ENCODE data around the gene THAP3. TPM values are rescaled to one million over a fixed set of nuclear protein-coding genes. Genes with fewer than 3 reads are reported as not detected.

Gene THAP3
- polyA plus RNA-seq, 1 experiment, result 7.8 TPM

DNA sequence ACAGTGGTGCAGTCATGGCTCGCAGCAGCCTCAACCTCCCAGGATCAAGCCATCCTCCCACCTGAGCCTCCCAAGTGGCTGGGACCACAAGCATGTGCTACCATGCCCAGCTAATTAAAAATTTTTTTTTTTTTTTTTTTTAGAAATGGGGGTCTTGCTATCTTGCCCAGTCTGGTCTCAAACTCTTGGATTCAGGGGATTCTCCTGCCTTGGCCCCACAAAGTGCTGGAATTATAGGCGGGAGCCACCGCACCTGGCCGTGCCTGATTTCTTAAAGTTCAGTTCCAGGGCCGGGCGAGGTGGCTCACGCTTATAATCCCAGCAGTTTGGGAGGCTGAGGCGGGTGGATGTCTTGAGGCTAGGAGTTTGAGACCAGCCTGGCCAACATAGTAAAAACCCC, 6.4 kb downstream of the THAP3 start:
- Histone ChIP-seq H3K27ac (ENCODE audit: low read depth, low read length) (no peak overlapping the region), H3K27me3 (ENCODE audit: control insufficient read depth, insufficient read depth, low read length) (no peaks in the 10 kb centered on the region), H3K9me3 (ENCODE audit: control insufficient read depth, insufficient read depth, low read length) (no peaks in the 10 kb centered on the region), H3K4me3 (ENCODE audit: low read depth, low read length) (no peak overlapping the region)
- ChIA-PET POLR2A (no interaction called here), CTCF (interaction anchor here (0.6 kb wide), 1 partner anchor 35 kb away, joined by 3 read pairs; no protein-coding TSS in a partner anchor)
- no peak for DNase-seq (ENCODE audit: low read depth, low spot score)
- TF ChIP-seq, protein P1, sequence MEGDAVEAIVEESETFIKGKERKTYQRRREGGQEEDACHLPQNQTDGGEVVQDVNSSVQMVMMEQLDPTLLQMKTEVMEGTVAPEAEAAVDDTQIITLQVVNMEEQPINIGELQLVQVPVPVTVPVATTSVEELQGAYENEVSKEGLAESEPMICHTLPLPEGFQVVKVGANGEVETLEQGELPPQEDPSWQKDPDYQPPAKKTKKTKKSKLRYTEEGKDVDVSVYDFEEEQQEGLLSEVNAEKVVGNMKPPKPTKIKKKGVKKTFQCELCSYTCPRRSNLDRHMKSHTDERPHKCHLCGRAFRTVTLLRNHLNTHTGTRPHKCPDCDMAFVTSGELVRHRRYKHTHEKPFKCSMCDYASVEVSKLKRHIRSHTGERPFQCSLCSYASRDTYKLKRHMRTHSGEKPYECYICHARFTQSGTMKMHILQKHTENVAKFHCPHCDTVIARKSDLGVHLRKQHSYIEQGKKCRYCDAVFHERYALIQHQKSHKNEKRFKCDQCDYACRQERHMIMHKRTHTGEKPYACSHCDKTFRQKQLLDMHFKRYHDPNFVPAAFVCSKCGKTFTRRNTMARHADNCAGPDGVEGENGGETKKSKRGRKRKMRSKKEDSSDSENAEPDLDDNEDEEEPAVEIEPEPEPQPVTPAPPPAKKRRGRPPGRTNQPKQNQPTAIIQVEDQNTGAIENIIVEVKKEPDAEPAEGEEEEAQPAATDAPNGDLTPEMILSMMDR (IDR thresholded peaks at IDR 0.05; ENCODE audit: low read depth, low read length), result no peak

DNA sequence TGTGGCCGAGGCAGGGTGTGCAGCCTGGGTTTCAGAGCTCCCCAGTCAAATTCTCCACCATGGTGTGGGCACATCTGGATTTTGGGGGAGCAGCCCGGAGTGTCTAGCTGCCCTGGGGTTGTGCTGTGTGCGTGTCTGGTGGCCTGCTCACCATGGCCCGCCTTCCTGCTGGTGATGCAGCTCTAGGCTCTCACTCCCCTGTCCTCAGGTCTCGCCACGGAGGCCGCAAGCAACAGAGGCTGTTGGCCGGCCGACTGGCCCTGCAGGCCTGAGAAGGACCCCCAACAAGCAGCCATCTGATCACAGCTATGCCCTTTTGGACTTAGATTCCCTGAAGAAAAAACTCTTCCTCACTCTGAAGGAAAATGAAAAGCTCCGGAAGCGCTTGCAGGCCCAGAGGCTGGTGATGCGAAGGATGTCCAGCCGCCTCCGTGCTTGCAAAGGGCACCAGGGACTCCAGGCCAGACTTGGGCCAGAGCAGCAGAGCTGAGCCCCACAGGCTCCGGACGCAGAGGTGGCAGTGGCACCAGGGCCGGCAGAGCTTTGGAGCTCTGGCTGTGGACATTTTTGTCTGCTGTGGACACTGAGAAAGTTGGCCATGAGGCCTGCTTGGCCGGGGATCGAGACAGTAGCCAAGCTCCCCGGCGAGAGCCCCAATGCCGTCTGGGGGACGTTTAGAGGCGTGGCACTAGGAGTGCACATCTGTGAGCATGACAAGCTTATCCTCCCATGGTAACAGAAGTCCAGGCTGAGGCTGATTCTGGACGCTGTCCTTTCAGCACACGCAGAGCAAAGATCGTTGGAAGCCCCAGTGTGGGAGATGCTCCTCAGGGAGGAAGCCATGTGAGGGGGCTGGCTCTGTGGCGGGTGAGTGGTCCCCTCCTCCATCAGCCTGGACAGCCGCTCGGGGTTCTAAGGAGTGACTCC, 8.2 kb downstream of the THAP3 start:
- no peaks in the 10 kb centered on the region for H3K27me3 ChIP-seq (ENCODE audit: control insufficient read depth, insufficient read depth, low read length)
- no peak overlapping the region for H3K4me3 ChIP-seq (ENCODE audit: low read depth, low read length)
- no peak overlapping the region for H3K27ac ChIP-seq (ENCODE audit: low read depth, low read length)
- DNase-seq (ENCODE audit: low read depth, low spot score), result no peak
- POLR2A ChIA-PET, result interaction anchor here (1.4 kb wide), 1 partner anchor 15 kb away, joined by 6 read pairs; no protein-coding TSS in a partner anchor
- CTCF ChIA-PET, result interaction anchor here (0.9 kb wide), 1 partner anchor 29 kb away, joined by 3 read pairs; no protein-coding TSS in a partner anchor
- H3K9me3 ChIP-seq (ENCODE audit: control insufficient read depth, insufficient read depth, low read length), result no peaks in the 10 kb centered on the region
- TF ChIP-seq, protein P1 (IDR thresholded peaks at IDR 0.05; ENCODE audit: low read depth, low read length), result no peak

DNA sequence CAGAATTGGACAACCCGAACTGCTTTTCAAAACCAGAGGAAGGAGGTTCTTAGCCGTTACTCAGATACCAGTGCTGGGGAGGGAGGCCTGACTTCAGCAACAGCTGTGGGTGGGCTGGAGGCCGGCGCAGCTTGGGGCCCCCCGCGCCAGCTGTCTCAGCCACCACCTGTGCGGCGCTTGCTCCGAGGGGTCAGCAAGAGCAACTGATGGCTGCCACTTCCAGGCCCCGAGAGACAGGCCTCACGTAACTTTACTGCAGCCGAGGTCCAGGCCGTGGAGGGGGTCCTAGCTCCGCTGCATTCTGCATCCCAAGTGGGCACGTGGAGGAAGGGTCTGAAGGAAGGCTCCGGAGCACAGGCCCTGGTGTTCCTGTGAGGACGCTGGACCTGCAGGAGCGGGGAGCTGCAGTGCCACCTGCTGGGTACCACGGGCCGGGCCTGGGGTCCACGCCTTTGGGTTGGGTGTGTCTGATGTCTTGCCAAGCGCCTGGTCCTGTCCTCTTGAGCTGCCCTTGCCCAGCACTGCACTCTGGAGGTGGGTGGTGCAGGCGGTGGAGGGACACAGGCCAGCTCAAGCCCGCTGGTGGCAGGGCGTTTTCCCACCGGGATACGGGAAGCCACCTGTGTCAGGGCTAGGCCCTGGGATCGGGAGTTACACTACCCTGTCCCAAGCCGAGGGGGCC, 9.8 kb downstream of the THAP3 start:
- ChIA-PET POLR2A (no interaction called here), CTCF (interaction anchor here (0.7 to 1.1 kb wide), 3 partner anchors 30 to 148 kb away, joined by 3 read pairs; no protein-coding TSS in a partner anchor)
- Histone ChIP-seq H3K27me3 (ENCODE audit: control insufficient read depth, insufficient read depth, low read length) (no peaks in the 10 kb centered on the region), H3K9me3 (ENCODE audit: control insufficient read depth, insufficient read depth, low read length) (no peaks in the 10 kb centered on the region), H3K27ac (ENCODE audit: low read depth, low read length) (no peak overlapping the region), H3K4me3 (ENCODE audit: low read depth, low read length) (no peak overlapping the region)
- TF ChIP-seq, protein P1 (IDR thresholded peaks at IDR 0.05; ENCODE audit: low read depth, low read length), result peak; percentile 48
- DNase-seq (ENCODE audit: low read depth, low spot score), result no peak

DNA sequence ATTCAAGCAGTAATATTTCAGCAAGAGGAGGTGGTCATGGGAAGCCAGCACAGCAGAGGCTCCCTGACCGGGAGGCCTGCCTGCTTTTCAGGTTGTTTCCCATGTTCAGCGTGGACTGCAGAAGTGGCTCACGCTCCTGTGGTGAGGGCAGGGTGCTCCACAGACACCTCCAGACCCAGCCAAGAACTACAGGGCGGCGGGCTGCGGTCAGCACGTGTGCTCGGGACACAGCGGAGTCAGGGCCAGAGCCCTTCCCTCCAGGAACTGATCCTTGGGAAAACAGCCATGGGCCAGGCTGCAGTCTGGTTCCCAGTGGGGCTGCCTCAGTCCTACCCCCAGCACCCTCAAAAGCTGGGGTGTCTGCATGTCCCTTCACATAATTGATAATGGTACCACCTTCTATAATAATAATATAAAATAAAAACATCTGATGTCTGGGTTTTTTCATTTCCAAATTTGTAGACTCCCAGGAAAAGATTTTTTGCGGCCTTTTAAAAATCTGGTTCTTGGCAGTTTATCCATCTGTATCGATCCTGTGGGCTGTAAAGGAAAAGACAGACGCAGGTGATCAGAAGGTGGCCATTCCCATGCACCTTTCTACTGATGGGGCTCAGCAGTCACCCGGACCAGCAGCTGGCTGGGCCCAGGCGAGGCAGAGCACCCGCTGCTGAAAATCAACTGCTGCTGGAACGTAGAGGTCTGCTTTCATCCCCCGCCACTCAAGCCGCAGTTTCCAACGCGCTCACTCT, 10.7 kb downstream of the THAP3 start:
- CTCF ChIA-PET, result interaction anchor here (0.7 kb wide), 1 partner anchor 112 kb away, joined by 3 read pairs; no protein-coding TSS in a partner anchor
- POLR2A ChIA-PET, result no interaction called here
- Histone ChIP-seq H3K27me3 (ENCODE audit: control insufficient read depth, insufficient read depth, low read length) (no peaks in the 10 kb centered on the region), H3K4me3 (ENCODE audit: low read depth, low read length) (no peak overlapping the region), H3K27ac (ENCODE audit: low read depth, low read length) (no peak overlapping the region), H3K9me3 (ENCODE audit: control insufficient read depth, insufficient read depth, low read length) (no peaks in the 10 kb centered on the region)
- TF ChIP-seq, protein P1 (IDR thresholded peaks at IDR 0.05; ENCODE audit: low read depth, low read length), result no peak
- DNase-seq (ENCODE audit: low read depth, low spot score), result no peak

Measured in AG04450 (cell line).